ENCODE results near the gene ARHGAP44. TPM values are rescaled to one million over a fixed set of nuclear protein-coding genes. Genes with fewer than 3 reads are reported as not detected.
"Not testable (repeated sequence)": the region's sequence is repeated elsewhere in the genome, so short reads cannot be mapped to it uniquely, and the experiment has no call there.

The ARHGAP44 gene
- total RNA-seq, 4 donors from 2014 or later = 3.5 to 7.8 (median 5.8) TPM

DNA sequence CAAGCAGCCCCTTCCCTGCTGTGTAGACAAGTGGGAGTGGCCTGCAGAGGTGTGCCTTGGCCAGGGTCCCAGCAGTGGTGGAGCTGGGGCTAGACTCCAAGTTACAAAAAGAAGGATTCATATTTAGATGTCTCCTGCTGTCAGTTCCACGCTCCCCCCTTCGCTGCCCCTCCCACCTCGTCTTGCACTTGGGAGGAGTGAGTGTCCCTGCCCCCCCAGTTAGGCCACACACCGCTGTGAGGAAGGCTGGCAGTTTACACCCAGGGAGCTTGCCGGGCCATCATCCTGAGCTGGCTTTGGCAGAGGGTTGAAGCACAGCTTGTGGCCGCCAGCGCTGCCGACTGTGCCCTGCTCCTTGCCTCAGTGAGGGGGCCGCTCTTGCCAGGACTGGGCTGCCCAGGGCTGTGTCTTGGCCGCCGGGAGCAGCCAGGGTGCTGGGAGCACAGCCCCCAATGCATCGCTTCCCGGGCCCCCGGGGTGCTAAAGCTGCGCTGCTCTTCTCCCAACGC is 184.3 kb downstream of the ARHGAP44 start:
- peak overlapping the region in 1 of 4 donors; percentile 33 for H3K27ac ChIP-seq (replicated peaks in 1 of 4)
- WGBS = 5% methylated on average over 8 of the region's 16 CpGs
- no peak for DNase-seq (ENCODE audit: extremely low spot score)
- peaks cover 0 to 10% (median 0%) of the 10 kb centered on the region in 4 donors for H3K27me3 ChIP-seq
- no peaks in the 10 kb centered on the region for H3K9me3 ChIP-seq
- H3K36me3 ChIP-seq = no peaks in the 10 kb centered on the region
- H3K4me1 ChIP-seq = peaks cover 13 to 16% (median 15%) of the 10 kb centered on the region in 4 donors
- TF ChIP-seq POLR2AphosphoS5 (IDR thresholded peaks at IDR 0.05) (no peak), EP300 (IDR thresholded peaks at IDR 0.05) (no peak), POLR2A (IDR thresholded peaks at IDR 0.05; ENCODE audit: low read depth) (no peak)
- TF ChIP-seq, protein P1, sequence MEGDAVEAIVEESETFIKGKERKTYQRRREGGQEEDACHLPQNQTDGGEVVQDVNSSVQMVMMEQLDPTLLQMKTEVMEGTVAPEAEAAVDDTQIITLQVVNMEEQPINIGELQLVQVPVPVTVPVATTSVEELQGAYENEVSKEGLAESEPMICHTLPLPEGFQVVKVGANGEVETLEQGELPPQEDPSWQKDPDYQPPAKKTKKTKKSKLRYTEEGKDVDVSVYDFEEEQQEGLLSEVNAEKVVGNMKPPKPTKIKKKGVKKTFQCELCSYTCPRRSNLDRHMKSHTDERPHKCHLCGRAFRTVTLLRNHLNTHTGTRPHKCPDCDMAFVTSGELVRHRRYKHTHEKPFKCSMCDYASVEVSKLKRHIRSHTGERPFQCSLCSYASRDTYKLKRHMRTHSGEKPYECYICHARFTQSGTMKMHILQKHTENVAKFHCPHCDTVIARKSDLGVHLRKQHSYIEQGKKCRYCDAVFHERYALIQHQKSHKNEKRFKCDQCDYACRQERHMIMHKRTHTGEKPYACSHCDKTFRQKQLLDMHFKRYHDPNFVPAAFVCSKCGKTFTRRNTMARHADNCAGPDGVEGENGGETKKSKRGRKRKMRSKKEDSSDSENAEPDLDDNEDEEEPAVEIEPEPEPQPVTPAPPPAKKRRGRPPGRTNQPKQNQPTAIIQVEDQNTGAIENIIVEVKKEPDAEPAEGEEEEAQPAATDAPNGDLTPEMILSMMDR (IDR thresholded peaks at IDR 0.05) = no peak
- intact Hi-C loops (cut with DNase I) = no loop called here
- H3K4me3 ChIP-seq = peak overlapping the region; percentile 51 to 61 (median 54)

DNA sequence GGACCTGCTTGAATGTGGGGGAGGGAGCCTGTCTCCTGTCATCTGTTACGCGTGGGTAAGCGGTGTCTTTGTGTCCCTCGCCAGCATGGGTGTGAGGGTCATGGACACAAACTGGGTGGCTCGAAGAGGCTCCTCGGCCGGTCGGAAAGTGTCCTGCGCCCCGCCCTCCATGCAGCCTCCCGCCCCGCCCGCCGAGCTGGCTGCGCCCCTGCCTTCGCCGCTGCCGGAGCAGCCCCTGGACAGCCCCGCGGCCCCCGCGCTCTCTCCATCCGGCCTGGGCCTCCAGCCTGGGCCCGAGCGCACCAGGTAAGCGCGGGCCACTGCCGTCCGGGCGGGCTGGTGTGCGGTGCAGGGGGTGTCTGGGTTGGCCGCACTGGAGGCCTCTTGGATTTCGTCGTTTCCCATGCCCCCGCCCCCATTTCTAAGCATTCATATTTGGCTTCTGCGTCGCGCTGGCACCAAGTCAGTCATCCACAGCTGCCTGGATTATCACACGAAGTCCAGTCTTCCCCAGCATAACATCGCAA is 184.8 kb downstream of the ARHGAP44 start:
- DNase-seq (ENCODE audit: extremely low spot score) = no peak
- no peak for TF ChIP-seq POLR2A (IDR thresholded peaks at IDR 0.05; ENCODE audit: low read depth)
- TF ChIP-seq, protein P1 (IDR thresholded peaks at IDR 0.05) = no peak
- no peak for TF ChIP-seq POLR2AphosphoS5 (IDR thresholded peaks at IDR 0.05)
- no peak for TF ChIP-seq EP300 (IDR thresholded peaks at IDR 0.05)
- intact Hi-C loops (cut with DNase I) = no loop called here

DNA sequence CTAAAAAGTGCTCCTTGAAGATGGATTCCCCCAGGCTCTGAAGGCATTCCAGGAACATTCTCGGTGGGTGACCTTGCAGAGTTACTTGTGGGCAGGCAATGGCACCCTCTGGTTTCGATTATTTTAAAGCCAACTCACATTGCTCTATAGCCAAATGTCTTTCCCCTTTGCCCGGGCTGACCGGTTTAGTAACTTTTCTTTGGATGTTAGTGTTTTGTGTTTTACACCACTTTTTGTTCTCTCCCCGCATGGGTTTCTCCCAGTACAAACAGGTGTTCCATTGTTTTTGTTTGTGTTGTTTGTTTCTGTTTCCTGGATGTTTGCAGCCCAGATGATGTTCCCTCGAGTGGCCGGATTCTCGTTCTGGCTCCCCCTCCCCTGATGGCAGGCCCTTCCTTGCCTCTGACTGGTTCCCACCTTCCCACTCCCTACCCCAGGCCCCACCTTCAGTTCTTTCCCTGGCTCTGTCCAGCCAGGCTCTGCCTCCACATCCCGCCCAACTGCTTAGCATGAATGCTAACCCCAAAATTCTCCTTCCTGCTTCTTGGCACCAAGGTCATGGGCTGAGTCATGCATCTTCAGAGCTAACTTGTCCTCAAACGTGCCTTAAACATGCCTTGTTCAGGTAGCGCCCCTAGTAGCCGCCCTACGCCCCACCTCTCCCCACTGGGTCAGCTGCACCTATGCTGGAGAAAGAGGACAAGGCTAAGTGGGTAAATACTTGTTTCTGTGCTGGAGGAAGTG is 187.9 kb downstream of the ARHGAP44 start:
- DNase-seq (ENCODE audit: extremely low spot score) = no peak
- Histone ChIP-seq H3K4me3 (no peak overlapping the region), H3K9me3 (no peaks in the 10 kb centered on the region), H3K27me3 (peaks cover 0 to 10% (median 0%) of the 10 kb centered on the region in 4 donors), H3K27ac (replicated peaks in 1 of 4) (no peak overlapping the region), H3K36me3 (no peaks in the 10 kb centered on the region), H3K4me1 (peaks cover 13 to 16% (median 15%) of the 10 kb centered on the region in 4 donors)
- TF ChIP-seq, protein P1 (IDR thresholded peaks at IDR 0.05) = no peak
- no peak for TF ChIP-seq POLR2AphosphoS5 (IDR thresholded peaks at IDR 0.05)
- TF ChIP-seq POLR2A (IDR thresholded peaks at IDR 0.05; ENCODE audit: low read depth) = no peak
- TF ChIP-seq EP300 (IDR thresholded peaks at IDR 0.05) = no peak
- intact Hi-C loops (cut with DNase I) = no loop called here
- whole genome bisulfite sequencing = 78% methylated on average over 13 of the region's 13 CpGs

More for the DNA sequence above, 184.8 kb downstream of the ARHGAP44 start:
- peaks cover 0 to 10% (median 0%) of the 10 kb centered on the region in 4 donors for H3K27me3 ChIP-seq
- H3K4me3 ChIP-seq = peak overlapping the region; percentile 51 to 61 (median 54)
- H3K9me3 ChIP-seq = no peaks in the 10 kb centered on the region
- H3K27ac ChIP-seq (replicated peaks in 1 of 4) = peak overlapping the region in 1 of 4 donors; percentile 33
- WGBS = 10% methylated on average over 6 of the region's 40 CpGs
- no peaks in the 10 kb centered on the region for H3K36me3 ChIP-seq
- H3K4me1 ChIP-seq = peaks cover 13 to 16% (median 15%) of the 10 kb centered on the region in 4 donors

- H3K36me3 ChIP-seq; intact Hi-C loops (cut with DNase I); DNase-seq (ENCODE audit: extremely low spot score); H3K4me3 ChIP-seq; H3K27ac ChIP-seq (replicated peaks in 1 of 4); H3K9me3 ChIP-seq; H3K27me3 ChIP-seq: not testable (repeated sequence)
- WGBS = 91% methylated on average over 5 of the region's 6 CpGs
- H3K4me1 ChIP-seq = peaks cover 8 to 13% (median 12%) of the 10 kb centered on the region in 4 donors
These were observed 189.5 kb downstream of the ARHGAP44 start for GRCh38 chr17:12978787-12979186.

DNA sequence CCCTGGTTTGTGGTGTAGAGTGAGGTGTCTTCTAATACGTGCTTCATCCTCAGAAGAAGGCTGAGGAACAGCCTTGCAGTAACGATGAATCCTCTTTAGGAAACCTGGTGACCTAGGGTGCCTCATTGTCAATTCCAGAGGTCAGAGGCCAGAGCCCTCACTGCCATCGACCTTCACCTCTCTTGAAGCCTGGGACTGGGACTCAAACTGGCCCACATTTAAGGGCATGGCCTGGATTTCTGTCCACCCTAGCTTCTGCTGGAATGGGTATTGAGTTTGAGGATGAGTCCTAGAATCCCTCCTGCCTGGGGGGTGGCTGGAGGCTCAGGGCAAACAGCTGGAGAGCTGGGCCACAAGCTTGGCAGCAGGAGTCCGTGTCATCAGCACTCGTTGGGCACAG is 189.9 kb downstream of the ARHGAP44 start:
- intact Hi-C loops (cut with DNase I) = no loop called here
- TF ChIP-seq, protein P1 (IDR thresholded peaks at IDR 0.05) = no peak
- TF ChIP-seq EP300 (IDR thresholded peaks at IDR 0.05) (no peak), POLR2A (IDR thresholded peaks at IDR 0.05; ENCODE audit: low read depth) (no peak), POLR2AphosphoS5 (IDR thresholded peaks at IDR 0.05) (no peak)
- peaks cover 3 to 13% (median 11%) of the 10 kb centered on the region in 4 donors for H3K4me1 ChIP-seq
- no peak for DNase-seq (ENCODE audit: extremely low spot score)
- 87% methylated on average over 5 of the region's 5 CpGs for WGBS
- no peaks in the 10 kb centered on the region for H3K9me3 ChIP-seq
- H3K27me3 ChIP-seq = peaks cover 0 to under 1% (median 0%) of the 10 kb centered on the region in 4 donors
- H3K4me3 ChIP-seq = no peak overlapping the region
- no peaks in the 10 kb centered on the region for H3K36me3 ChIP-seq
- H3K27ac ChIP-seq (replicated peaks in 1 of 4) = no peak overlapping the region

Measured in esophagus muscularis mucosa (tissue), 4 donors.